HG03432 (cell line): ENCODE data around the gene FGB.
"Not testable (repeated sequence)": the region's sequence is repeated elsewhere in the genome, so short reads cannot be mapped to it uniquely, and the experiment has no call there.

Experiments
- ATAC-seq: cut with Tn5 transposase; IDR thresholded peaks from one replicate; pipeline ENCODE4 v1.9.1; 2021; ENCODE audit warnings: mild to moderate bottlenecking, moderate library complexity; ENCODE audit not compliant: unreplicated experiment

Gene FGB

DNA sequence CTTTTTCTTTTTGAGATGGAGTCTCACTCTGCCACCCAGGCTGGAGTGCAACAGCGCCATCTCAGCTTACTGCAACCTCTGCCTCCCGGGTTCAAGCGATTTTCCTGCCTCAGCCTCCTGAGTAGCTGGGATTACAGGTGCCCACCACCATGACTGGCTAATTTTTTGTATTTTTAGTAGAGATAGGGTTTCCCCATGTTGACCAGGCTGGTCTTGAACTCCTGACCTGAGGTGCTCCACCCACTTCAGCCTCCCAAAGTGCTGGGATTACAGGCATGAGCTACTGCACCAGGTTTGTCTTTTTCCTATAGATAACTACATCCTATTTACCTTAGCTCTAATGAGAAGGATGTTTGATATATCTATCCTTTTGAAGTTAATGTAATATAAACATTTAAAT, 31.5 kb downstream of the FGB start:
- ATAC-seq, result not testable (repeated sequence)

GRCh38 chr4:154595807-154596206, 33.0 kb downstream of the FGB start:
- no peak for ATAC-seq

DNA sequence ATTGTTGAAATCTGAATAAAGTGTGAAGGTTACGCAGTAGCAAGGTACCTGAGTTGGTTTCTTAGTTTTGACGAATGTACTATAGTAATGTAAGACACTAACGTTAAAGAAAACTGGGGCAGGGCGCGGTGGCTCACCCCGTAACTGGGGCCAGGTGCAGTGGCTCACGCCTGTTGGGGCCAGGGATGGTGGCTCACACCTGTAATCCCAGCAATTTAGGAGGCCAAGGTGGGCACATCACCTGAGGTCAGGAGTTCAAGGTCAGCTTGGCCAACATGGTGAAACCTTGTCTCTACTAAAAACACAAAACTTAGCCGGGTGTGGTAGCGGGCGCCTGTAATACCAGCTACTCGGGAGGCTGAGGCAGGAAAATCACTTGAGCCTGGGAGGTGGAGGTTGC, 34.5 kb downstream of the FGB start:
- ATAC-seq, result not testable (repeated sequence)

DNA sequence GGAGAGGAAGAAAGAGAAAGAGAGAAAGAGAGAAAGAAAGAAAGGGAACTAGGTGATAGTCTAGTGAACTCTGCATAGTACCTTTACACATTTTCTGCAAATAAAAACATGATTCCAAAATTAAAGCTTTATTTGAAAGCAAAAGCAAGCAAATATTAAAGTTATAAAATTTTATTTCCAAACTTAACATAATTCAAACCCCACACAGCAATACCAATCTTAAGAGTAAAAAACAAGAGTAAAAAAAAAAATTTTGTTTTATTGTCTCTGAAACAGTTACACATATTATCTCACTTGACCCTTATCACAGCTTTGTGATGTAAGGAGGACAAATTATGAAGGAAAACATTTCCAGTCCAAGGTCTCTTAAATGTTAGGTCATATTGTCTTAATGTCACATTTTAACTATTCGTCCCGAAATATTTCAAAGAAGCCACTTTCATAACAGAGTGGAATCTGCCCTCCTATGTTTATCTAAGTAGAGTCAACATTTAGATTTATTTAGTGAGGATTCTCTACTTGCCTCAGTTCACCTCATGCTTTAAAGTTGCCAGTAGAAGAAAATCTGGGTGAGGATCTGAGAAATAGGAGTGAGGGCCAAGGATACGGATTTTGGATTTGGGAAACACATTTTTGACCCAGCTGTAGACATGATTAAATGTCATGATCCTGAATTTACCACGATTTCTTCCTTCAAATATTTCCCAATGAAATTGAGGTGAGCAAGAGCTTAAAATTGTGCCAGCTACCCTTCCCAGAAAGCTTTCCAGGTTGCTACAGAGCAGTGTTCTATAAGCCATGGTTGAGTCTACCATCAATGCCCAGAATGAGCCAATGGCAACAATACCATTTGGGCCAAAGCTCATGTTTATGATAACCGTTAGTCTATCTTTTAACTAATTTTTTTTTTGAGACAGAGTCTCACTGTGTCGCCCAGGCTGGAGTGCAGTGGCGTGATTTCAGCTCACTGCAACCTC, 35.3 kb downstream of the FGB start:
- ATAC-seq, result no peak

GRCh38 chr4:154602404-154603020, 39.7 kb downstream of the FGB start:
- no peak for ATAC-seq

DNA sequence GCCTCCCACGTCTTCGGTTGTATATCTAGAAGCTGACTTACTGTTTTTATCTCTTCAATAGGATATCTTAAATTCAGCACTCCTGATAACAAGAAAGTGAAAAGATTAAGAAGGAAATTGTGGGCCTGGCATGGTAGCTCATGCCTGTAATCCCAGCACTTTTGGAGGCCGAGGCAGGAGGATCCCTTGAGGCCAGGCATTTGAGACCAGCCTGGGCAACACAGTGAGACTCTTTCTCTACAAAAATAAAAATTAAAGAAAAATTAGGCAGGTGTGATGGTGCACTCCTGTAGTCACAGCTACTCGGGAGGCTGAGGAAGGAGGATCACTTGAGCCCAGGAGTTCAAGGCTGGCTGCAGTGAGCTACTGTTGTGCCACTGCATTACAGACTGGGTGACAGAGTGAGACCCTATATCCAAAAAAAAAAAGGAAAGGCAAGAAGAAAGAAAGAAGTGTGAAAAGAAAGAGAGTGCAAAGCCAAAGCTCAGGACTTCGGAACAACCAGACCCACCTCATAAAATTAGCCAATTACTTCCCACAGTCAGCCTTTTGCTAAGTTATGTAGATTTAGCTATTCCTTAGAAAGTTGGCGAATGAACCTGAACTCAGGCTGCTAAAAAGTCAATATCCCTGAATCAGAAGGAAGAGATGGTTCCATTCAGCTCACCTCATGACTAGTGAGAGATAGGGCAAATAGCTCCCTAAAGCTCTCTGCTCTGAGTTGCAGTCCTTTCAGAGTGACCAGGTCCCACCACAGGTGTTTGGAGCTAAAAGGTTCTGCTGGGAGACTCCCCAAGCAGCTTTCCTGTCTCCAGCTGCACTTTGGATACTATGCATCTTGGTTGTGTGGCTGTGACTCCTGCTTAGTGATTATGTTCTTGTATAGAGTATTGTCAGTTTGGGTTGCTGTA, 40.5 kb downstream of the FGB start:
- no peak for ATAC-seq

GRCh38 chr4:154604696-154605200, 41.9 kb downstream of the FGB start:
- no peak for ATAC-seq

DNA sequence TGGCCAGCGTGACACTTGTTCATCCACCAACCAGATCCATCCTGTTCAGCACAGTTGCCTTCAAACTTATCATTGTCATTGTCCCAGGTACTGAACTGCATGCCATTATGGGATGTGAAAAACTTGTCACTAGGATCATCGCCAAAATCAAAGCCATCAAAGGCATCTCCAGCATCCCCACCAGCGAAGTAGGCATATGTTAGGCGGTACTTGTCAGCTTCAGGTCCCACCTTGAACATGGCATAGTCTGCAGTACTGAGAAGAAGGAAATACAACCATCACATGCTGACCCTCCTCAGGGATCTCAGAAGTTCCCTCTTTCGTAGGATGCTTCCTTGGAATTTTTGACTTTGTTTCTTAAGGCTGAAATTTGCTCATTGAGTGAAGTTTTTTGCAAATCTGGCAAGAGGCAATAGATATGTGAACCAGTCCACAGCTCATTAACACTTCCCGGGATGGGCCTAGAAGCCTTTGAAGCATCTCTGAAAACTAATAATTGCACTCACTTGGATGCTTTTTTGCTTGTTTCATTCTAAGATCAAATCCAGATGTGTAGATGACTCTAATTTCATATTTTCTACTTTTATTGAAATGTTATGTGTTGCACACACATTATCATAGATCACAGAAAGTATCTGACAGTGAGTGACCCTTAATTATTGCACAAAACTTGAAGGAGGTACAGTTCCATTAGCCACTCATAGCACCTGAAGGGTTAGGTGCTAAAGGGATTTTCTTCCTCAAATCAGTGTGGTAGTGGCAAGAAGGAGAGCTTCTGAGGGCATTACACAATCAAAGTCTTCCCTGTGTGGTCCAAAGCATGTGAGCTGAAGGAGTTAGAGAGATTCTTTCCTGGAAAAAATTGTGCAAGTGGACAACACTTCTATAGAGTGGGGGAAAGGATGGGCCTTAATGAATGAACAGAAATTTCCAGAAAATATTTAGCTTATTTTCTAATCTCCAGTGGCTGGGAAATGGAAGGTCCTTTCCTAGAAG, 44.2 kb downstream of the FGB start:
- ATAC-seq, result no peak

GRCh38 chr4:154608361-154609252, 45.8 kb downstream of the FGB start:
- no peak for ATAC-seq

DNA sequence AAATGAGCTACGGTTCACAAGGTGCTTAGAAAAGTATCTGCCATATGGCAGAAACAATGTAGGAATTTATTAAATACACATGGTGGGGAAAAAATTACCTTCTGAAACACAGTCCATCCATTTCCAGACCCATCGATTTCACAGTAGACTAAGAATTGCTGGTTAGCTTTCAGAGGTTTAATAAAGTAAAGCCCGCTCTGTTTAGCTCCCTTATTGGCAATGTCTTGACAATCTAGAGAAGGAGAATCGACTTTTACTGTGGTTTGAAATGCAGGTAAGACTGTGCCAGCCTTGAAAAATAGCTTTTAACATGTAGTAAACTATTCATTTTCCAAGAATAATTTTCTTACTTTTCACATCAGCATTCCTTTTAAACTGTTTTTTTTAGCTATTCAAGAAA, 46.7 kb downstream of the FGB start:
- no peak for ATAC-seq

GRCh38 chr4:154610582-154610981, 47.8 kb downstream of the FGB start:
- ATAC-seq, result no peak

DNA sequence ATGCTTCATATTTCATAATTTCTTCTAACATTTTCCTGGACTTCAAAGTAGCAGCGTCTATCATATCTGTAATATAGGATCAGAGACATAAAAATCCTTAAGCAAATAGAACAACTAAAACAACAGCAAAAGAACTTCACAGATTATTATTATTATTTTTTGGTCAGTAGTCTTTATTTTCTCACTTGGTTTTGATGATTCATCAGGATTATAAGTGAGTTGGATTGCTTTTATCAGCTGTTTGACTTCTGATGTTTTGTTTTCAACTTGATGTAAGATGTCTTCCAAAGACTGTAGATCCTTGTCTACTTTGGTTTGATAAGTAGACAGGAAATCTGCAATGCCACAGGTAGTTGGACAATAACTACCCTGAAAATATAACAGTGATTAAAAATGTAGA, 49.0 kb downstream of the FGB start:
- no peak for ATAC-seq

DNA sequence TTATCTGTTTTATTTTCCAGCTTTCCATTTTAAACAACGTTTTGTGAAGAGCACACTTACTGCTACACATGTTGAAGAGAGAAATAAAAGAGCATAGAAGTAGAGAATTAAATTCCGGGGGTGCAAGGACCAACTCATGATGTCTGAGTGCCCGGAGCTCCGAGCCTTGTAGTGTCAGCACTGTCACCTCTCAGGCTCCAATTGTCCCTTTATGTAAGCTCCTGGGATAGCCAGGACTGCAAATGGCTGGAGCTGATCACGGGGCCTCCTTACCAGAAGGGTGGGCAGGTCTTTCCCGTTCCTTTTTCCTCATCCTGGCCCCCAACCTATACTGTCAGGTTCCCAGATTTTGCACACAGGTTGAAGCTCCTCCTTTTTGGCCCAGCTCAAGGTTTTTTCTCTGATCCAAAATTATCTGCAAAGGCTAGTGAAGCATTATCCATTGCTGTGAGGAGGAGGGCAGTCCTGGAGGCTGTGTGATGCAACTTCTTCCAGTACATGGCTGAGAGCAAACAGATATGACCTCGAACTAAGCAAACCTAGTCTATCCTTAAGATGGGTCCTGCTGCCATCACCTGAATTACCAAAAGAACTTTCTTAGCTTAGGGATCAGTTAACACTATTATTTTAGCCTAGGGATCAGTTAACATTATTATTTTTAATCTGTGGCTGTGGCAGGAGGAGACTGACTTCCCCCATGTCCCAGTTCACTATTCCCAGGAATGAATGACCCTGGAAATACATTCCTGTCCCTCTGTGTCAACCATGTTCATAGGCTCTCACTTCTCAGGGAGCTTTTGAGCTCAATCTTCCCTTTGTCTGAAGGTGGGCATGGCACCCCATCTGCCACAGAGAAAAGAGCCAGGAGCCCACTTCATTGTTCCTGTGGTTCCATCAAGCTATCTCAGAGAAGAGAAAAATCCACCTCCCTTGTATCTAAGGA, 49.9 kb downstream of the FGB start, which contains the start of gene FGG:
TSS of gene FGG (minus strand) at position 185 of the 943 bp plus-strand sequence. CDS start at position 138, 47 bp downstream.
- ATAC-seq, result no peak

GRCh38 chr4:154614306-154614705, 51.5 kb downstream of the FGB start:
- ATAC-seq, result no peak

DNA sequence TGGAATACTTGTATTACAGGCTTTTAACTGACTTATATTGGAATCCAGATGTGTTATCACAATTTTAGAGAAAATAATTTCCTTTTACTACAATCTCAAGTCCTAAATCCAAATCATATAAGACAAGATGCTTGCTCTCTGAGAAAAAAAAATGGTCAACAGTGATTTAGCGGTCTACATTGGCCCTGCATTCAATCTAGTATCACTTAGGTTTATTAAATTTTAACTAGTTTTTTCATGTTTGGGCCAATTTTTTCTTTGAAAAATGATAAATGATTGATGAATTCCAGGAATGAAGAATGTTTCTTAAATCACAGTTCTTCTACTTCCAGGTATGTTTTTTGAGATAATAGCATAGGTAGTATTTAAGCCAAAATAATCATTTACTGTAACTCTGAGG, 52.4 kb downstream of the FGB start:
- ATAC-seq, result no peak

GRCh38 chr4:154616287-154616686, 53.5 kb downstream of the FGB start:
- ATAC-seq, result no peak

- ATAC-seq, result peak; percentile 94
These were observed 53.9 kb downstream of the FGB start for GRCh38 chr4:154616731-154617130.
